Measurements from ENCODE around the gene SMARCAD1.

Gene SMARCAD1

DNA sequence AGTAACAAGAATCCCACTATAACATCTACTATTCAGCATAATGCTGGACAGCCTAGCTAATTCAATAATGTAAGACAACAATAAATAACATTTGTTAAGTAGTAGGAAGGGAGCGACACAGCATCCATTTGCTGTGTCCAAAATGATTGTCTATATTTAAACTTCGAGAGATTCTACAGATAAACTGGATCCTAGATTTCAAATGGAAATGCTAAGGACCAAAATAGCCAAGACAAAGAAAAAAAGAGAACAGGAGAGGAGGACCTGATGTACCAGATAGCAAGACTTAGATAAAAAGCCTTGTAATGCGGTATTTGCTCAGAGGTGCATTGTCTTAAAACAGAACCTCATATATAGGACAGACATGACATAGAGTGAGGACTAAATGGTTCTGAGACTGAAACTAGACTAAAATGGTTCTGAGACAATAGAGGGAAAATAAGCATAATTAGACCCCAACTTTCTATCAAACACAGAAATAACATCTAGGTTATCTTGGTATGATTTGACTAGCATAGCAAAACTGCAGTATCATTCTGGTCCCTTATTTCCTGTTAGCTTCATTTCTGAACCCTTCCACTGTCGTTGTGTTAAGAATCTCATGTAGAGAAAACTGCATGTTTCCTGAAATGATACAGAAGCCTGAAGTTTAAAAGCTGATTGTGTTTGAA is 131.2 kb downstream of the SMARCAD1 start:
- in situ Hi-C loops (cut with MboI; ENCODE audit: low pct_unique_long_range_greater_than_20kb, low sequenced_read_pairs), result no loop called here

DNA sequence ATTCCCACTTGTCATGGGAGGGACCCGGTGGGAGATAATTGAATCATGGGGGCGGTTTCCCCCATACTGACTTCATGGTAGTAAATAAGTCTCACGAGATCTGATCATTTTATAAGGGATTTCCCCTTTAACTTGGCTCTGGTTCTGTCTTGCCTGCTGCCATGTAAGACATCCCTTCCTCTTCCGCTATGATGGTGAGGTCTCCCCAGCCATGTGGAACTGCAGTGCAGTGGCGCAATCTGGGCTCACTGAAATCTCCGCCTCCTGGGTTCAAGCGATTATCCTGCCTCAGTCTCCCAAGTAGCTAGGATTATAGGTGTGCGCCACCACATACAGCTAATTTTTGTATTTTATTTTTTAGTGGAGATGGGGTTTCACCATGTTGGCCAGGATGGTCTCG is 132.1 kb downstream of the SMARCAD1 start:
- in situ Hi-C loops (cut with MboI; ENCODE audit: low pct_unique_long_range_greater_than_20kb, low sequenced_read_pairs), result no loop called here
- DNase-seq, result no peak

More for the DNA sequence above, 131.2 kb downstream of the SMARCAD1 start:
- DNase-seq, result no peak

Data from KBM-7 (cell line).